Measurements from ENCODE around the gene CLCNKA. TPM values are rescaled to one million over a fixed set of nuclear protein-coding genes. Genes with fewer than 3 reads are reported as not detected.

CLCNKA gene
- total RNA-seq, 1 donor from 2014 or later, result not detected

DNA sequence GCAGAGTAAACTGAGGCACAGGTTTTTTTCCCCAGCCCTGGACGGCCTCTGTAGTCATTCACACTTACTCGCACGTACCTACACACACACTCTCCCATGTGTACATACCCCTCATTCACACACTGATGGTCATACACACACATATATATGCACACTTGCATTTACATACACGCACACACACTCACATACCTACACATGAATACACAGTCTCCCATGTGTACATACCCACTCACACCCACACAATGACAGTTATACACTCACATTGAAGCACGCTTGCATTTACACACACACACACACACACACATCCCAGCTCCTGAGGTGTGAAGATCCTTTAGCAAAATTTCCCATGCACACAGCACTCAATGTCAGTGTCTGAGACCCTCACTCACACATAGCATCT, 52.4 kb downstream of the CLCNKA start:
- no peak for DNase-seq
- intact Hi-C loops (cut with DNase I), result no loop called here
- H3K4me1 ChIP-seq, result peaks cover 10% of the 10 kb centered on the region
- H3K27me3 ChIP-seq, result peaks cover 11% of the 10 kb centered on the region
- no peak for ATAC-seq
- H3K9me3 ChIP-seq, result no peaks in the 10 kb centered on the region
- TF ChIP-seq, protein P1, sequence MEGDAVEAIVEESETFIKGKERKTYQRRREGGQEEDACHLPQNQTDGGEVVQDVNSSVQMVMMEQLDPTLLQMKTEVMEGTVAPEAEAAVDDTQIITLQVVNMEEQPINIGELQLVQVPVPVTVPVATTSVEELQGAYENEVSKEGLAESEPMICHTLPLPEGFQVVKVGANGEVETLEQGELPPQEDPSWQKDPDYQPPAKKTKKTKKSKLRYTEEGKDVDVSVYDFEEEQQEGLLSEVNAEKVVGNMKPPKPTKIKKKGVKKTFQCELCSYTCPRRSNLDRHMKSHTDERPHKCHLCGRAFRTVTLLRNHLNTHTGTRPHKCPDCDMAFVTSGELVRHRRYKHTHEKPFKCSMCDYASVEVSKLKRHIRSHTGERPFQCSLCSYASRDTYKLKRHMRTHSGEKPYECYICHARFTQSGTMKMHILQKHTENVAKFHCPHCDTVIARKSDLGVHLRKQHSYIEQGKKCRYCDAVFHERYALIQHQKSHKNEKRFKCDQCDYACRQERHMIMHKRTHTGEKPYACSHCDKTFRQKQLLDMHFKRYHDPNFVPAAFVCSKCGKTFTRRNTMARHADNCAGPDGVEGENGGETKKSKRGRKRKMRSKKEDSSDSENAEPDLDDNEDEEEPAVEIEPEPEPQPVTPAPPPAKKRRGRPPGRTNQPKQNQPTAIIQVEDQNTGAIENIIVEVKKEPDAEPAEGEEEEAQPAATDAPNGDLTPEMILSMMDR (IDR thresholded peaks at IDR 0.05), result no peak
- H3K36me3 ChIP-seq, result no peaks in the 10 kb centered on the region
- no peak overlapping the region for H3K27ac ChIP-seq
- no peak overlapping the region for H3K4me3 ChIP-seq

DNA sequence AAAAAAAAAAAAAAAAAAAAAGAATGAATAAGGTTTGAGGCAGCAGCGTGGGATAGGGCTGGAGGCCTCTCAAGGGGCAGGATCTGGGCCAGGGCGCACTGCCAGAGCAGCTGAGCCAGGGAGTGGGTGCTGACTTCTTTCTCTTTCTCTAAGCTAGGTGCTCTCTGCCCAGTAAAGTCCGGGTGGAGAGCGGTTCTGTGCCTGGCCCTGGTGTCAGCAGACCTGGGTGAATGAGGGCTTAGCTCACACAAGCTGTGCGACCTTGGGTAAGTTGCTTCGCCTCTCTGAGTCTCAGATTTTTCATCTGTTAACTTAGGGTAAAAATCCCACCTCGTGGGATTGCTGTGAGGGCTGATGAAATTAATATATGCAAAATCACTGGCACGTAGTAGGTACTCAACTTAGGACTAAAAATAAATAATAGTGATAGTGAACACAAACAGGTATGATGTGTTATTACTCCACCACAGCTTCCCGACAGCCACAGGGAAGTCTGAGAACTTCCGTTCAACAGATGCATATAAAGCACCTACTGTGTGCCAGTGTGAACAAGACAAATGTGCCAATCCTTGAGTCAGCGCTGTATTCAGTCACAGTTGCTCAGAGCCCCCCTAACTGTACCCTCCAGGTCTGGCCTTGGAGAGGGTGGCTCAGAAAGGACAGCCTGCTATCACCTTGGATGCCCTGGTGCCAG, 53.6 kb downstream of the CLCNKA start:
- TF ChIP-seq, protein P1 (IDR thresholded peaks at IDR 0.05), result no peak
- Histone ChIP-seq H3K36me3 (no peaks in the 10 kb centered on the region), H3K9me3 (no peaks in the 10 kb centered on the region), H3K27me3 (peaks cover 11% of the 10 kb centered on the region), H3K27ac (no peak overlapping the region), H3K4me3 (no peak overlapping the region), H3K4me1 (peaks cover 13% of the 10 kb centered on the region)
- DNase-seq (peak; percentile 78), ATAC-seq (peak; percentile 10)
- intact Hi-C loops (cut with DNase I), result no loop called here

DNA sequence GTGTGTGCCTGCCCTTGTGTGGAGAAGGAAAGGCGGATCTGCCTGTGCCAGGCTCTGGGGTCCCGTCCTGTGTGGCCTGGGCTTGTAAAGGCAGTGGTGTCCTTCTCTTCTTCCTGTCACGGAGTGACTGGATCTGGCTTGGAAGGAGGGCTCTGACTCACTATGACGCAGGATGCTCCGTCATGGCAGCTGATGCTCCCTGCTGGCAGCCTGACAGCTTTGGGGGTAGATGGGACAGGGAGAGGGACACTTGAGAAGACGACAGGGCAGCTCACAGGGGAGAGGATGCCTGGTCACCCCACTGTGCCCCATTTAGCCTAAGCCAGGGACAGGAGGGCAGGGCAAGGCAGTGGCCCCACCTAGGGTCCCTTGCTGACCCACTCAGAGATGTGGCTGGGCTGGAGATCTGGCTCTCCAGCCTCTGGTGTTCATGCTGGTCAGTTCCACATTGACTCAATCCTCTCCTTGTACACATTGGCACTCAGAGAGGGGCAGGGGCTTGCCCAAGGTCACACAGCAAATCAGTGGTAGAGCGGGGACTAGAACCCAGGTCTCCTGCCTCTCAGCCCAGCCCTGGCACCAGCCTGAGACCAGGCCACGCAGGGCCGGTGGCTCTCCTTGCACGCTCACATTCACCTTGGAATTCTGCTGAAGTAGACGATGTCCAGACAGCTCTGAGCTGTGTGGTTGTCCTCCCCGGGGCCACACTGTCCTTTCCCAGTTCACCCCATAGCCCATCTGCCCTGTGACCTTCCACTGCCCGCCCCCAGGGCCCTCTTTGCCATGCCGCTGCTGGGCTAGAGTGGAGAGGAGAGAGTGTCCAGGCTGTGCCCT, 54.4 kb downstream of the CLCNKA start:
- Histone ChIP-seq H3K36me3 (no peaks in the 10 kb centered on the region), H3K9me3 (no peaks in the 10 kb centered on the region), H3K27ac (no peak overlapping the region), H3K4me1 (peaks cover 13% of the 10 kb centered on the region), H3K27me3 (peaks cover 11% of the 10 kb centered on the region), H3K4me3 (no peak overlapping the region)
- DNase-seq (no peak), ATAC-seq (no peak)
- TF ChIP-seq, protein P1 (IDR thresholded peaks at IDR 0.05), result no peak
- intact Hi-C loops (cut with DNase I), result no loop called here

DNA sequence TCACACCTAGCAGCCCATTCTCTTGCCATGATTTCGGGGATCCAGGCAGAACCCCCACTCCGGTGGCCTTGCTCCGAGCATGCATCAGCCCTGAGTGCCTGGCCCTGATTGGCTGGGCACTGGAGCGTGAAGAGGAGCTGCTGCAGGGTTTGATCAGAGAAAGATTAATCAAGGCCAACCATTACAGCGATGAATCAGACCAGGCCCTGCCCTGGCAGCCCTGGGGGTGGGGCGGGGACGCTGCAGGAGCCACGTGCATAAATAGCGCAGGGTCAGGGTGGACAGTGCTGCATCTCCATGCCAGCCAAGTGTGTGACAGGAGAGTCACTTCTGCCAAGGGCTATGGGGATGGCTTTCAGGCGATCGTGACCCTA, 55.0 kb downstream of the CLCNKA start:
- TF ChIP-seq, protein P1 (IDR thresholded peaks at IDR 0.05), result no peak
- intact Hi-C loops (cut with DNase I), result no loop called here
- no peaks in the 10 kb centered on the region for H3K36me3 ChIP-seq
- H3K4me1 ChIP-seq, result peaks cover 13% of the 10 kb centered on the region
- no peak overlapping the region for H3K4me3 ChIP-seq
- no peak overlapping the region for H3K27ac ChIP-seq
- peaks cover 11% of the 10 kb centered on the region for H3K27me3 ChIP-seq
- DNase-seq, result no peak
- H3K9me3 ChIP-seq, result no peaks in the 10 kb centered on the region
- no peak for ATAC-seq

DNA sequence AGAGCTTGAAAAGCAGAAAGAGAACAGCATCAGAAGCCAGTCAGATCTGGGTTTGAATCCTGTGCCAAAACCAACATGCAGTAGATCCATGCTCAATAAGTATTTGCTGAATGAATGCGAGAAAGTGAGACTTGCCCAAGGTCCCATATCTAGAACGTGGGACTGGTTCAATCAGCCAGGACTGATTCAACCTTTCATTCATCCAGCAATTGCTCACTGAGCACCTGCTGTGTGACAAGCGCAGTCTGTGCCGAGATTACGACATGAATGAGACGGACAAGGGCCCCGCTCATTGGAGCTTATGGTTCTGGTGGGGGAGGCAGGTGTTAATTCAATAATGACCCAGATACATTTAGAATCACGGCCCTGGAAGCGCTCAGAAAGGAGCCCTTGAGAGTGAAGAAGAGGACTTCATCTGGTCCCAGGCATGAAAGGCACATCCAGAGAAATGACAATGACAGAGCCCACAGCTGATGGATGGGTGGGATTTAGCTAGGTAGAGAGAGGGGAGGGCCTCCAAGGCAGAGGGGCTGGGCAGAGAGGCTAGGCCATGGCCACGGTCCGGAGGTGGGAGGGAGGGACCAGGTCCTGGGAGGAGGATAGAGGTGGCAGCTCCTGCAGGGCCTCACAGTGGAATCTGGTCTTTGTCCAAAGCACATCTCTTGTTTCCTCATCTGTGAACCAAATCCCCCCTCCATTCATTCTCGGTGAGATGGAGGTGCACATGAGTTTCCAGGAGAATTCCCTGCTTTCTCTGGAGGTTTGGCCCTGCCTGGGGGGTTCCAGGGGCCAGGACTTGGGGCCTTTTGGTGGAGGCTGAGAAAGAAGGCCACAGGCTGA, 55.8 kb downstream of the CLCNKA start:
- Histone ChIP-seq H3K27me3 (peaks cover 11% of the 10 kb centered on the region), H3K4me3 (no peak overlapping the region), H3K36me3 (no peaks in the 10 kb centered on the region), H3K9me3 (no peaks in the 10 kb centered on the region), H3K4me1 (peaks cover 15% of the 10 kb centered on the region), H3K27ac (no peak overlapping the region)
- TF ChIP-seq, protein P1 (IDR thresholded peaks at IDR 0.05), result no peak
- ATAC-seq (no peak), DNase-seq (no peak)
- intact Hi-C loops (cut with DNase I), result no loop called here
